Iris pigment epithelial cell (primary cell): ENCODE measurements around the gene CEMIP.

Experiments
- DNase-seq: peaks from one replicate; pipeline ENCODE4 v3.0.0-alpha.2; 2011; ENCODE audit warnings: low read depth

Gene CEMIP

GRCh38 chr15:80822676-80823075 is 43.5 kb downstream of the CEMIP start:
- DNase-seq = no peak

DNA sequence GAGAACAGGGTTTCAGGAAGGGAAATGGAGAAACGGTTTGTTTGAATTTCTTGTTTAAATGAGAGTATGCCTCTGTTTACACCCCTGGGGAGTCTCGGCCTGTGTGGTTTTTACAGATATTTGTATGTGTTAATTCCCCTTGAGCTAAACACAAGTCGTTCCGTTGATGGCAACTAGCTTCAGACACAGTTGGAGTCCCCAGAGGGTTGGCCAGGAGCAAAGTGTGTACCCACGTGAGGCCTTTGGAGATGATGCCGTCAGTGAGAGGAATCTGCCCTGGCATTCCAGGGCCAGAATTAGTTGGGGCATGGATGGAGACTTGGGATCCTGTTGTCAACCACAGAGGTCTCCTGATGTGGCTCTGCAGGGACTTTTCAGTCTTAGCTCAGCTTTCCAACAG is 44.0 kb downstream of the CEMIP start:
- no peak for DNase-seq

- no peak for DNase-seq
Observed at GRCh38 chr15:80823995-80824394, 44.8 kb downstream of the CEMIP start.

DNA sequence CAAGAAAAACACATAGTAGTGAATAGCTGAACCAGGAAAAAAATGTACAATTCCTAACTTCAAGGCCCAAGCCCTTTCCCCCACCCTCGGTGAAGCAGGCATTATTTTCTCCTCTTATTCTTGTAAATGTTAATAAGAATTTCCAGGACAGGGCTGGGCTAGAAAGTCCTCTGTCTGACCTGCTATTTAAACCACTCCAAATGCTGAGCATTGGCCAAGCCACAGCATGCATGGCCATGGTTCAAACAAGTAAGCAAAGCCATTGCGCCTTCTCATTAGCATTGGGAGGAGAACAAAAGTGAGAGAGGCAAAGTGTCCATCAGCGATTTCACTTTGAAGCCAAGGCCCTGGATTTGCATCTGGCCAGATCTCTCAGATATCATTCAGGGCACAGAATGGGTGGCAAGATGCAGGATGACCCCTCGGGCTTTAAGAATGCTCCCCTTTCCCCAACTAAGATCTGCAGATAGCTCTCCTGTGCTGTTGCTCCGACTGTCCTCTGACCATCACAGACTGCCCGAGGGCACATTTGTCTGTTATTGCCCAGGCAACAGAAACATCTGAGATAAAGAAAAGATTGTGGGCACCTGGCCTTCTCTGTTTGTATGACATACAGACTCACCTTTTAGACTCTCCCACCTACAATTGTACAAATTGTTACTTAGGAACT is 46.3 kb downstream of the CEMIP start:
- DNase-seq = peak; percentile 36

DNA sequence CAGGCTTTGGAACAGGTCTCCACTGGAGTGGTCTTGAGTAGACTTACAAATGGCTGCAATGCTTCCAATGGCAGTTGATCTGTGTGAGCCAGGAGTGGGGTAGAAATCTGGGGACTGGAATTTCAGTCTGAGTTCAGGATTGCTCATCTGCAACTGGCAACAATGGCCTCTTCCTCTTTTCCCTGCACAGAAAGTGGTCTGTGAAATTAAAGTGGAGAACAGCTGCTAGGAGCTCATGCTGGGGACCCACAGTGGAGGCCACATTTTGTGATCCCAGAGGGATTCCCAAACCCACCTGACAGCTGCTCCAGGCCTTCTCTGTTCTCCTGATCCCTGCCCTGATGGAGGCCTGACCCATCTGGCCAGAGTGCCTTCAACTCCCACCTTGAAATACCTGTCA is 49.6 kb downstream of the CEMIP start:
- DNase-seq = no peak

GRCh38 chr15:80830677-80831076 is 51.5 kb downstream of the CEMIP start:
- no peak for DNase-seq

DNA sequence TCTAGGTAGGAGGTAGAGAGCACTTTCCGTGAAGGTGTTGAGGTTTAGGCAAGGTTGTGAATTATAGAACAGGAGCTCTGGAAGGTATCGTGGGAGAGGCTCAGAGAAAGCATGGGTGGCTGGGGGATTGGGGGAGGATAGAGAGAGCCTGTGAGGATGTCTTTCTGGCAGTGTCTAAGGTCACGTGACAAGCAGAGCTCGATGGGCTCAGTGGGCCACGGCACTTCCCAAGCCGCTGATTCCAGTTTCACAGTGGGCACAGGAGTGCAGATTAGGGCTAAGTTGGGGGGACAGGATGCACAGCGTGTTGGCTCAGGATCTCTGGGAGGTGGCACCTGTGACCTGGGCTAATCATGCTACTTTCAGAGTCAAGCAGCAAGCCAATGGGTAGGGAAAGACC is 52.0 kb downstream of the CEMIP start:
- no peak for DNase-seq

DNA sequence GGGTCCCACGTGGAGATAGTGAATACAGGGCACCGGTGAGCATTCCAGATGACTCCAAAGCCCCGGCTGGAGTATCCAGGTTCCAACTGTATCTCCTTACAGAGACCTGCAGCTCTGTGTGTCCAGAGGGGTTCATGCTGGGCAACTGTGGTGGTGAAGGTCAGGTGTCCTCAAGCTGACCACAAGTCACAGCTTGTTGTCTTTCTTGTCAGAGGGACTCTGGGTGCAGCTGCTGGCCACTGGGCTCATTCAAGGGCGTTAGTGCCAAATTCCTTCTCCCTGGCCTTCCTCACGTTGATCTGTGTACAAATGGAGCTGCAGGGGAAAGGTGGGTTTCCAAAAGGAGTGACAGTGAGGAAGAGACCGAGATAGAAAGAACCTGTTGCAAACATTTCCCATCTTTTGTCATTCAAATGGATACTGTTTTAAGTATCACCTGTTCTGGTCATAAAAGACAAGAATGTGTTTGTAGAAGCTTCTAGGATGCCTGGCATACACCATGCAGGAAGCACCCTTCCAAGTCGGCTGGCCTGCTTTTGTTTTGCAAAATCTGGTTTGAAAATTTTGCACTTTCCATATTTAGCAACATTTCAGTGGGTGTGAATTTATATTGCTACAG is 52.5 kb downstream of the CEMIP start:
- DNase-seq = no peak

GRCh38 chr15:80832686-80833085 is 53.5 kb downstream of the CEMIP start:
- no peak for DNase-seq

DNA sequence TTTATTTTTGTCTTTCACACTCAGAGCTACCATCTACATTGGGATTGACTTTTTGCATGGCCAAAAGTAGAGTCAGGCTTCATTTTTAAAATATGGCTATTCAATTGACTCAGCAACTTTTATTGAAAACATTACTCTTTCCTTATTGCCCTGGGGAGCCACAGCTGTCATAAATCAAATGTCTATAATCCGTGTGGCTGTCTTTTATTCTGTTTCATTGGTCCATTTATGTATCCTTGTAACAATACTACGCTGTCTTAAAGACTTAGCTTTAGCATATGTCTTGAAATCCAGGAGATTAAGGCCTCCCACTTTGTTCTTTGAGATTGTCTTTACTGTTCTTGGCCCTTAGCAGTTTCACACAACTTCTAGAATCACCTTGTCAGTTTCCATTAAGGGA is 55.2 kb downstream of the CEMIP start:
- DNase-seq = no peak

DNA sequence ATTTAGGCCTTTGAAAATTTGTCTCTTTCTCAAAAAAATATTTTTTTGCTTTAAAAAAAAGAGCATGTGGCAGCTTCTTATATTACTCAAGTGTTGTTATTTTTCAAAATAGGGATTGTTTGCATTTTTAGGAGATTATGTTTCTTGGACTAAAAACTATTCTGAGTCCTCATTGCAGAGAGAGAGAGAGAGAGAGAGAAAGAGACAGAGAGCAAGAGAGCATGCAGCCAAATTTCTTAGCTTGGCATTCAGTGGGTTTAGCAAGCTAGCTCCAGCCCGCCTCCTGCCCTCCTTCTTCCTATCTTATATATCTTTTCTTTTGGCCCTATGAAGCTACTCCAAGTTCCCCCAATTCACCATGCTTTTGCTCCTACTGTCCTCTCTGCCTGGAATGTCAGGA is 55.7 kb downstream of the CEMIP start:
- no peak for DNase-seq

DNA sequence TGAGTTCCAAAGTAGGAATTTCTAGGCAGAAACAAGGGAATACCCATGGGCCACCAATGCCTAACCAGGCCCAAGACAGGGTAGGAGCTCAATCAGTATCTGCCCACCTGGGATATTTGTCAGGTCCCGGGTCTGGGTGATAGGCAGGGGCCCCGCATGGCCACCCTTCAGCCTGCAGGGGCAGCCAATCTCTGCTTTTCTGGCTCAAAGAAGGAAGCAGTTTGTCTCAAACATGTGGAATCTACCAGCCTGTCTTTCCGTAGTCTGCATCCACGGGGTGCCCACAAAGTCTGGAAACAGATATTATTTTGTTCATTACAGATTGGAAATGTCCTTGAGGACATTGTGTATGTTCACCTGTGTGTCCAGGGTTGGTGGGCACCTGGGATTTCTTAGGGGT is 56.2 kb downstream of the CEMIP start:
- DNase-seq = no peak

DNA sequence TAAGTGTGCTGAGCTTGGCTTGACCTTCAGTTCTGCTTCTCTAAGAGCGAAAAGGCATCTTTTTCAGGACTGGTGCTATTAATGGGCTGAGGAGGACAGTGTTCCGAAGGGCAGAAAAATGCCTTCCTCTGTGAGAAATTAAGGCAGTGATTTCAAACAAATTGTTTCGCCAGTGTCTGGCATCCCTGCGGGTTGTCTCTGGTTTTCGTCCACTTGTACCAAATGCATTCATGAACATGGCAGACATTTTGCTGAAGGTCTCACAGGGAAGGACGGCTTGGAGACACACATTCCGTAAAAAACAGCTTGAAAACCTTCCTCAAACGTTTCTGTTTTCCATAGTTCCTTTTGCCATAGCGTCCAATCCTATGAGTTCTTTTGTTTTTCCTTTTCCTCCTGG is 57.1 kb downstream of the CEMIP start:
- no peak for DNase-seq

DNA sequence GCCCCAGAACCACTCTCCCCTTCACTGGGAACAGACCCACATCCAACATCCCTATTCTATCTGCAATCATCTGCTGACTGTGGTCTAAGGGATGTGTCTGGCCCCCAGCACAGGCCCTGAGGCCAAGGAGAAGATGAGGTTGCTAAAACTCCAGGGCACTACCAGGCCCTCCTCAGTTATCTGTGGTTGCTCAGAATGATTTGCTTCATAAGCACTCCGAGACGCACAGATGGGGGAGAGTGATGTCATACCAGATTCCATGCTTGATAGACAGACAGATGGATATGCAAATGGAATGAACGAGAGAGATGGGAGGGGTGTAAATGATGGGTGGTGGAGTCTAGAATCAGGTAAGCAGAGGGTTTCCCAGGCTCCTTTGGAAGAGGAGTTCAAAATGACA is 57.8 kb downstream of the CEMIP start:
- no peak for DNase-seq

DNA sequence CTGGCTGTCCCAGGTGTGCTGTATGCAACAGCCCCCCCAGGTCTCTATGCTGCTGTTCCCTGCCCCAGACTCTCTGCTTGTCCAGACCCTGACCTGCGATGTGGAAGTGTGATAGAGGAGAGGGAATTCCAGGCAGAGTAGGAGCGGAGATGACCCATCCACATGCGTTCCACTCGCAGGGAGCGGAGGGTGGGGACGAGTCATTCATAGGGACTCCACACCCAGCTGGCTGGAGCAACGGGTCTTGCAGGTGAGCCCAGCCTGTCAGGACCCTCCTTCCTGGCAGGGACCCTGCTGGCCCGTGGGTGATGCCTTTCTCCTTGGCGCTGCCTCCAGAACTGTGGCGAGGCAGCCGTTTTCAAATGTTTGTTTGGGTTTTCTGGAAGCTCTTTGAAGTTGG is 58.8 kb downstream of the CEMIP start:
- DNase-seq = no peak

- DNase-seq = no peak
Observed at GRCh38 chr15:80838666-80839065, 59.5 kb downstream of the CEMIP start.

DNA sequence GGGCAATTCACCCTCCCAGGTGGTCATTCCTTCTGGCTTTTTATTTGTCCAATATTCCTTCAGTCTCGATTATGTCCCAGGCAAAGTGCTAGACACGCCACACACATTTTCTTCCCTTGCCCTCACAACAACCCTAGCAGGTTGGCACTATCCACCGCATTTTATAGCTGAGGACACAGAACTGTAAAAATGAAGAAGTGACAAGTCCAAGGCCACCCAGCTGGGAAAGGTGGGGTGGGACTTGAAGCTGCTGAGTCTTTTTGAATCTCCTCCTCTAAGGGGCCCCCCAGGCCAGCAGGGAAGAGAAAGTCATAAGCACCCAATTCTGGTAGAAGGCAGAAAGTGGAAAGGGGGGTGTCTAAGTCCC is 60.6 kb downstream of the CEMIP start:
- no peak for DNase-seq

DNA sequence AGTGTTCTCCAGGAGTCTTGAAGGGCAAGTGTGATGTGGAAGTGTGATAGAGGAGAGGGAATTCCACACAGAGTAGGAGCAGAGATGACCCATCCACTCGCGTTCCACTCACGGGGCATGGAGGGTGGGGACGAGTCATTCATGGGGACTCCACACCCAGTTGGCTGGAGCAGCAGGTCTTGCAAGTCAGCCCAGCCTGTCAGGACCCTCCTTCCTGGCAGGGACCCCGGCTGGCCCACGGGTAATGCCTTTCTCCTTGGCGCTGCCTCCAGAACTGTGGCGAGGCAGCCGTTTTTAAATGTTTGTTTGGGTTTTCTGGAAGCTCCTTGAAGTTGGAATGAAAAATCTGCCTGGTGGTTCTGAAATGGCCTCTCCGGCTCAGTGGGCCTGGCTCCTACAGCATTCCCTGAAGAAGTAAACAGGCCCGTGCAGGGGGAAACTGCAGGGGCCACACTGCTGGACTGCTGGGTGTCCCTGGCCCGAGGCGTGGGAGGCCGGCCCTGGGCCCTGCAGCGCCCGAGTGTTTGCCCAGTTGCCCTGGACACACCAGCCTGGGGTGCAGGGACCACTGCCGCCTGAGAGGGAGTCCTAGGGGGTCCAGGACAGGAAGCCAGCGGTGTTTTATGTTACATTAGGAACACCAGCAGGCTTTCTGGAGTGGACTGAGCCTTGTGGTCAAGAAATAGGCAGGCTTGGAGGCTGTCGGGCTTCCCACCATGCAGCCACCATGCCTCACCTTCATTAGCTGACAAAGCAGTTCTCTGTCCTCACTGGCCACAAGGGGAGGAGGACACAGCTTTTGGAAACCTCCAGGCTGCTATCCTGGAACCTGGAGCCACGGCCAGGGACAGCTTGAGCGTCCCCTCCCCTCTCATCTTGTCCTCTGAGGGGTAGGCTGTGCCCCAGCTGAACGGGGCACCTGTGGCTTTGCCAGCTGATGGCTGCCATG is 61.3 kb downstream of the CEMIP start:
- DNase-seq = no peak

GRCh38 chr15:80841541-80841940 is 62.4 kb downstream of the CEMIP start:
- no peak for DNase-seq

GRCh38 chr15:80844011-80844732 is 65.0 kb downstream of the CEMIP start:
- DNase-seq = peak; percentile 67

DNA sequence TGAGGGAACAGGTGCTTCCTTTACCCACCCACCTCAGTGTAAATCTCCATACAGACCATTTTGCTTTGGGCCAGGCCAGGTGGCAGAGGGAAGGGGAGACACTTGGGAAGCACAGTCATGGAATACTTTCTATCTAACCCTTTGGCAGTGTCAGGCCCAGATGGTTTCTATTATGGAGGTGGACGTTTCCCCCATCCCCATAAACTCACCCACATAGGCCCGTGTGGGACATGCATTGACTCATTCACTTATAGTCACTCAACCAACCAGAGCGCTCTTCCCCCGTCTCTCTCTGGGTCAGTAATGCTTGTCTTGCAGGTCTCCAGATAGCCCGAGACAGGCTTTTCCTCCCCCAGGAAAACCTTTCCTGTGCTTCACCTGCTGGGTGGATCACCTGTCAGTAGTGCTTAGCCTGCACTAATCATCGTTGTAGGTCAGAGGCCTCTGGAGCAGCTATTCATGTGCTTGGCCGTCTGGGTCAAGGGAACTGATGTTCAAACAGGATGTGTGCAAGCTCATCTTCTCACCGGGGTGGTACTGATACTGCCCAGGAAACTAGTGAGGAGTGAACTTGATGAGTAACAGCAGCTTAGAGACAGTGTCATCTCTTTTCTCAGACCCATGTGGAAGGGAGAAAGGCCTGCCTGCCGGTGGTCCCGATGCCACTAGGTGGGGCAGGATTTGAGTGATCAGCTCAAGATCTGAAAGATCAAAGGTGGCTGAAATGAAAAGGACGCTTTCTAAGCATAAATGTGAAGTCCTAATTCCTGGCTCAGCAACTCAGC is 67.1 kb downstream of the CEMIP start:
- no peak for DNase-seq

- peak; percentile 93 for DNase-seq
Observed at GRCh38 chr15:80849308-80849707, 70.1 kb downstream of the CEMIP start.
